MM.1S (cell line): Measurements from ENCODE around the gene GRIA4.

Experiments used
- DNase-seq: peaks from one replicate; pipeline ENCODE4 v3.0.0-alpha.2; 2015
- H2AFZ ChIP-seq: fragments of 300-600 bp; sonication (generic); 2 replicates; pipeline ENCODE4 v1.6.0; 2016; ENCODE audit warnings: antibody characterized with exemption, low read length
- H3F3A ChIP-seq: fragments of 300-600 bp; sonication (generic); 2 replicates; pipeline ENCODE4 v1.6.1; 2016; ENCODE audit warnings: mild to moderate bottlenecking, antibody characterized with exemption, low read length, moderate library complexity, mixed read lengths; ENCODE audit not compliant: insufficient read depth
- H3K27ac ChIP-seq: fragments of 300-600 bp; sonication (generic); 2 replicates; pipeline ENCODE4 v1.5.1; 2016; ENCODE audit warnings: mild to moderate bottlenecking, low read length
- H3K27me3 ChIP-seq: fragments of 300-600 bp; sonication (generic); replicated peaks from 2 replicates; pipeline ENCODE4 v1.6.0; 2016; ENCODE audit warnings: low read length; ENCODE audit not compliant: insufficient read depth
- H3K36me3 ChIP-seq: fragments of 300-600 bp; sonication (generic); replicated peaks from 2 replicates; pipeline ENCODE4 v1.6.1; 2016; ENCODE audit warnings: mild to moderate bottlenecking, low read length, mixed read lengths; ENCODE audit not compliant: insufficient read depth
- H3K4me1 ChIP-seq: fragments of 300-600 bp; sonication (generic); 2 replicates; pipeline ENCODE4 v1.6.1; 2016; ENCODE audit warnings: low read length, mixed read lengths
- H3K4me2 ChIP-seq: fragments of 300-600 bp; sonication (generic); 2 replicates; pipeline ENCODE4 v1.6.0; 2016; ENCODE audit warnings: low read depth, low read length
- H3K4me3 ChIP-seq: fragments of 300-600 bp; sonication (generic); 2 replicates; pipeline ENCODE4 v1.5.1; 2016; ENCODE audit warnings: low read length, mixed read lengths
- H3K79me2 ChIP-seq: fragments of 300-600 bp; sonication (generic); 2 replicates; pipeline ENCODE4 v1.6.1; 2016; ENCODE audit warnings: mixed run types, low read length, mixed read lengths
- H3K9ac ChIP-seq: fragments of 300-600 bp; sonication (generic); 2 replicates; pipeline ENCODE4 v1.6.1; 2016; ENCODE audit warnings: low read length, mixed read lengths
- H3K9me2 ChIP-seq: fragments of 300-600 bp; sonication (generic); replicated peaks from 2 replicates; pipeline ENCODE4 v1.6.1; 2016; ENCODE audit warnings: mild to moderate bottlenecking, low read length, mixed read lengths; ENCODE audit not compliant: insufficient read depth
- H3K9me3 ChIP-seq: fragments of 300-600 bp; sonication (generic); replicated peaks from 2 replicates; pipeline ENCODE4 v1.6.1; 2016; ENCODE audit warnings: mild to moderate bottlenecking, low read length, mixed read lengths; ENCODE audit not compliant: insufficient read depth
- H4K20me1 ChIP-seq: fragments of 300-600 bp; sonication (generic); 2 replicates; pipeline ENCODE4 v1.6.1; 2016; ENCODE audit warnings: mild to moderate bottlenecking, low read length, moderate library complexity, mixed read lengths; ENCODE audit not compliant: insufficient read depth
- EZH2 ChIP-seq: fragments of 300-600 bp; sonication (generic); optimal IDR thresholded peaks from 2 replicates; pipeline ENCODE3; 2017; ENCODE audit warnings: low read depth, mild to moderate bottlenecking, antibody characterized with exemption, low read length, mixed read lengths
- EZH2phosphoT487 ChIP-seq: fragments of 300-600 bp; sonication (generic); IDR thresholded peaks from 2 replicates; pipeline ENCODE4 v1.6.1; 2018; ENCODE audit warnings: antibody characterized with exemption, low read length
- TF ChIP-seq, protein P1 (sequence below): fragments of 300-600 bp; sonication (generic); IDR thresholded peaks from 2 replicates; pipeline ENCODE4 v1.5.1; 2016; ENCODE audit warnings: antibody characterized with exemption, low read length, mixed read lengths

GRIA4 gene

DNA sequence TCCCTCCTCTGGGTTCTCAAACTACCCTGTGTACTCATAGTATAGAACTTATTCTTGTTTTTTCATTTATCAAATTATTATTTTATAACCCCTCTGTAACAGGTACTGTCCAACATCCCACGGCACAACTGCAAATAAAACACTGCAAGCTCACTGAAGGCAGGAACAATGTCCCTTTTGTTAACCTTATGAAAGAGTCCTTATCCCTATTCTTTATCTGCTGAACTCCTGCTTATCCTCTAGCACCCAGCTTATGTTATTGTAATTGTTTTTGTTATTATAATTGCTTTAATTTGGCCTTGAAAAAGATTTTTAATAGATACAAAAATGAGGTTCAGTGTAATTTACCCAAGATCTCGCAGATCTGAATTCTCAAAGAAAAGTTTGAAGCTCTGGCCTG, 281.8 kb downstream of the GRIA4 start:
- no peaks in the 10 kb centered on the region for H3K9me3 ChIP-seq
- H2AFZ ChIP-seq: no peak overlapping the region
- no peak overlapping the region for H3K4me3 ChIP-seq
- no peak for DNase-seq
- no peaks in the 10 kb centered on the region for H3K4me1 ChIP-seq
- no peaks in the 10 kb centered on the region for H3K79me2 ChIP-seq
- no peaks in the 10 kb centered on the region for H4K20me1 ChIP-seq
- H3K9ac ChIP-seq: no peak overlapping the region
- H3K27me3 ChIP-seq: no peaks in the 10 kb centered on the region
- no peak overlapping the region for H3K27ac ChIP-seq
- no peaks in the 10 kb centered on the region for H3K9me2 ChIP-seq
- no peaks in the 10 kb centered on the region for H3F3A ChIP-seq
- H3K4me2 ChIP-seq: no peak overlapping the region
- TF ChIP-seq EZH2phosphoT487: no peak
- no peak for TF ChIP-seq EZH2
- TF ChIP-seq, protein P1, sequence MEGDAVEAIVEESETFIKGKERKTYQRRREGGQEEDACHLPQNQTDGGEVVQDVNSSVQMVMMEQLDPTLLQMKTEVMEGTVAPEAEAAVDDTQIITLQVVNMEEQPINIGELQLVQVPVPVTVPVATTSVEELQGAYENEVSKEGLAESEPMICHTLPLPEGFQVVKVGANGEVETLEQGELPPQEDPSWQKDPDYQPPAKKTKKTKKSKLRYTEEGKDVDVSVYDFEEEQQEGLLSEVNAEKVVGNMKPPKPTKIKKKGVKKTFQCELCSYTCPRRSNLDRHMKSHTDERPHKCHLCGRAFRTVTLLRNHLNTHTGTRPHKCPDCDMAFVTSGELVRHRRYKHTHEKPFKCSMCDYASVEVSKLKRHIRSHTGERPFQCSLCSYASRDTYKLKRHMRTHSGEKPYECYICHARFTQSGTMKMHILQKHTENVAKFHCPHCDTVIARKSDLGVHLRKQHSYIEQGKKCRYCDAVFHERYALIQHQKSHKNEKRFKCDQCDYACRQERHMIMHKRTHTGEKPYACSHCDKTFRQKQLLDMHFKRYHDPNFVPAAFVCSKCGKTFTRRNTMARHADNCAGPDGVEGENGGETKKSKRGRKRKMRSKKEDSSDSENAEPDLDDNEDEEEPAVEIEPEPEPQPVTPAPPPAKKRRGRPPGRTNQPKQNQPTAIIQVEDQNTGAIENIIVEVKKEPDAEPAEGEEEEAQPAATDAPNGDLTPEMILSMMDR: no peak
- H3K36me3 ChIP-seq: no peaks in the 10 kb centered on the region

DNA sequence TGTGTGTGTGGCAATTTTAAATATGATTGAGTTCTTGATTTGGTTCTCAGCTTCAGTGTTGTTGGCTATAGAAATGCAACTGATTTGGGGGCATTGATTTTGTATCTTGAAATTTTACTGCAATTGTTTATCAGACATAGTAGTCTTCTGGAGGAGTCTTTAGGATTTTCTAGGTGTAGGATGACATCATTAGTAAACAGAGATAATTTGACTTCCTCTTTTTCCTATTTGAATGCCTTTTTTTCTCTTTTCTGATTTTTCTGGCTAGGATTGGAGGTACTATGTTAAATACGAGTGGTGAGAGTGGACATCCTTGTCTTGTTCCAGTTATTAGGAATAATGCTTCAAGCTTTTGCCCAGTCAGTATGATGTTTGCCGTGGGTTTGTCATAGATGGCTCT, 287.3 kb downstream of the GRIA4 start:
- no peaks in the 10 kb centered on the region for H3K9me3 ChIP-seq
- no peak overlapping the region for H3K4me2 ChIP-seq
- no peaks in the 10 kb centered on the region for H3K4me1 ChIP-seq
- no peaks in the 10 kb centered on the region for H3F3A ChIP-seq
- H3K9ac ChIP-seq: no peak overlapping the region
- H3K9me2 ChIP-seq: no peaks in the 10 kb centered on the region
- no peak overlapping the region for H2AFZ ChIP-seq
- no peak overlapping the region for H3K27ac ChIP-seq
- no peak overlapping the region for H3K4me3 ChIP-seq
- no peak for TF ChIP-seq EZH2phosphoT487
- TF ChIP-seq EZH2: no peak
- TF ChIP-seq, protein P1: no peak
- no peaks in the 10 kb centered on the region for H3K27me3 ChIP-seq
- no peaks in the 10 kb centered on the region for H4K20me1 ChIP-seq
- H3K79me2 ChIP-seq: no peaks in the 10 kb centered on the region
- DNase-seq: no peak
- H3K36me3 ChIP-seq: no peaks in the 10 kb centered on the region

- no peak overlapping the region for H2AFZ ChIP-seq
- no peaks in the 10 kb centered on the region for H3K79me2 ChIP-seq
- DNase-seq: no peak
- no peaks in the 10 kb centered on the region for H3K4me1 ChIP-seq
- no peak overlapping the region for H3K9ac ChIP-seq
- H3K4me3 ChIP-seq: no peak overlapping the region
- no peaks in the 10 kb centered on the region for H3K9me2 ChIP-seq
- H3F3A ChIP-seq: no peaks in the 10 kb centered on the region
- H3K27me3 ChIP-seq: no peaks in the 10 kb centered on the region
- H3K27ac ChIP-seq: no peak overlapping the region
- H4K20me1 ChIP-seq: no peaks in the 10 kb centered on the region
- no peak overlapping the region for H3K4me2 ChIP-seq
- no peaks in the 10 kb centered on the region for H3K9me3 ChIP-seq
- H3K36me3 ChIP-seq: no peaks in the 10 kb centered on the region
- TF ChIP-seq EZH2phosphoT487: no peak
- no peak for TF ChIP-seq EZH2
- TF ChIP-seq, protein P1: no peak
These were observed 289.9 kb downstream of the GRIA4 start for GRCh38 chr11:105899772-105900171.
